ENCODE results near the gene UBXN2A.
A peak's percentile ranks its signal among the peaks of the same experiment; 100 is the strongest.

The UBXN2A gene

DNA sequence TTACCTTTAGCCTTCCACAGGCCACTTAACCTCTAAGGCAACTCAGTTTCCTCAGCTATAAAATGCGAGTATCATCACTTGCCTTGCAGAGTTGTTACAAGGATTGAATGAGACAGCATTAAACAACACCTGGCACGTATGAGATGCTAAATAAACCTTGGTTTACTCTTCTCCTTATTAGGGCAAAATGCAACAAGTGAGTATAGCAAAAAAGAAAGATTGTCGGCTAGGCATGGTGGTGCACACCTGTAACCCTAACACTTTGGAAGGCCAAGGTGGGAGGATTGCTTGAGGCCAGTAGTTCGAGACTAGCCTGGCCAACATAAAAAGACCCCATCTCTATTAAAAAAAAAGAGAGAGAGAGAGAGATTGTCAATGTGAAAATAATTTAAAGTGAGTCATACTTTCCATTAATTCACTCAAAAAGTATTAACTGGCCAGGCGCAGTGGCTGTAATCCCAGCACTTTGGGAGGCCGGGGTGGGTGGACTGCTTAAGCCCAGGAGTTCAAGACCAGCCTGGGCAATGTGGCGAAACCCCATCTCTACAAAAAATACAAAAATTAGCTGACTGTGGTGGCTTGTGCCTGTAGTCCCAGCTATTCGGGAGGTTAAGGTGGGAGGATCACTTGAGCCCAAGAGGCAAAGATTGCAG, 21.3 kb upstream of the UBXN2A start:
- no peak for DNase-seq (ENCODE audit: low read depth in 1 of 2, low spot score in 1 of 2)
- in situ Hi-C loops (cut with HindIII; ENCODE audit: low pct_unique_long_range_greater_than_20kb, low sequenced_read_pairs): no loop called here
- TF ChIP-seq JUND (IDR thresholded peaks at IDR 0.05; ENCODE audit: low read depth): no peak

DNA sequence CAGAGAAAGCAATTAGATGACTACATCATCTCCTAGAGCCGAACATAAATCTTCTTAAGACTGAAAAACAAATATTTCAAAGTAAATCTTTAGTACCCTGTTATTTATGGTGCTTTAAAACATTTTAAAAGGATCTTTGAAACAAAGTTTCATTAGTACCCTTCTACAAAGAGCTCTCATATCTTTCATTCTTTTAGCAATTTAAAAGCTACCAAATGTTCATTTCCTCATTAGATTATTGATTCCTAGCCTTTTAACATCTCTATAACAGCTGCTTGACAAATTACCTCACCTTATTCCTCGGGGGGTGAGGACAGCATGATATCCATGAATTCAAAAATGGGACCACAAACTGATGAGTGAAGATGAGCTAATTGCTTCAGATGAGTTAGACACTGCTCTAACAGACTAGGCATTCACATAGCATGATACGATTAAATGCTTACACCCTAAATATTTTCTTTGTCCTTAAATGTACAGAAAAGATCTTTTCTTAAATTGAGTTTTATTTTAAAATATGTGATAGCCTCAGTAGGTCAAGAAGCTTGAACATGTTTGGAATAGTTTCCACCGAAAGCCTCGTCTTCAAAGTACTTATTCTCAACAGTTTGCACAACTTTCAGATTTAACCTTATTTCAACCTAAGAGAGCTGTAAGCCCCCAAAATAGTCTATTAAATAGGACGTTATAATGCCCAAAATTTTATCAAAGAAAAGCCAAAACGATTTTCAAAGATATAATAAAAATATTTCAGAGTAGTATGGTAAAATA, 15.5 kb upstream of the UBXN2A start:
- in situ Hi-C loops (cut with HindIII; ENCODE audit: low pct_unique_long_range_greater_than_20kb, low sequenced_read_pairs): no loop called here
- no peak for DNase-seq (ENCODE audit: low read depth in 1 of 2, low spot score in 1 of 2)
- no peak for TF ChIP-seq JUND (IDR thresholded peaks at IDR 0.05; ENCODE audit: low read depth)

DNA sequence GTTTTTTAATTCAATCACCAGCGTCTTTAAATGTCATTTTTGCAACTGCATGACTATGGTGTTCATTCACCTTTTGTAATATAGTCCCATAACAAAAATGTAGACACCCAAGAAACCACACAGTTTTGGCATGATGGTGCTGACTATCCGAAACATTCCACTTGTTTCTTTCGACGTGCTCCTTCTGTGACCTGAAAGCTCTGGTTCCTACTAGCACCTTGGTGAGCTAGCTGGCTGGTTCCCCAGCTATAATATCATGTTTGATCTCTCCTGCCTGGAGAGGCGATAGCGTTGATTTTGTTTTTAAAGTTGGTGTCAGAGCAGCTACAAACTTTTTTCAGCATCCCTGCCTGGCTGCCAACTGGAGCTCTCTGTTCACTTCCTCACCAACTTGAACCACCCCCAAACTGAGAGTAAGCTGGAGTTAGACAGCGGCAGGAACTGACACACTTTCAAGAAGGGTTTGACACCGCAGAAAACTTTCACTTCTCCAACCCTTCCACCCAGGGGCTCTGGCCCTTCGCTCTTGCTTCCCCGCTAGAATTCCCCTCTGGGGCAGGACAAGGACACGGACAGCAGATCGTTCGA, 14.5 kb upstream of the UBXN2A start:
- DNase-seq (ENCODE audit: low read depth in 1 of 2, low spot score in 1 of 2): peak in 1 of 2 experiments; percentile 50
- in situ Hi-C loops (cut with HindIII; ENCODE audit: low pct_unique_long_range_greater_than_20kb, low sequenced_read_pairs): no loop called here
- no peak for TF ChIP-seq JUND (IDR thresholded peaks at IDR 0.05; ENCODE audit: low read depth)

DNA sequence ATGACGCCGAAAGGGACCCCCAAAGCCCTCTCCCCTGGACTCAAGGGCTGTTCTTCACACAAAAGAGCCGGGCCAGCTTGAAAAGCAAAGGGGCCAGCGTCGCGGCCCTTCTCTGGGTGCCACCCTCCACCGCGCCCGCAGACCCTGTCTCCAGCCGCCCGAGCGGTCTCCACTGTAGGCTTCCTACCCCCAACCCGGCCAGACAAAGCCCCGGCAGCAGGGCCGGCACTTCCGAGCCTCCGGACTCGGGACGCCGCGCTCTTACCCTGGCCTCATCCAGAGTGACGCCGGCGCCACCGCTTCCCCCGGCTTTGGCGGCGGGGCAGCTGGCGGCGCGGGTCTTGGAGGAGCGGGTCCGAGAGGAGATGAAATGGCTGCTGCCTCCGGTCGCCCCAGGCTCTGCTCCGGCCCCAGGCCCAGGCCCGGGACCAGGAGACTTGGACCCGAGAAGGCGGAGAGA, 13.9 kb upstream of the UBXN2A start:
- DNase-seq (ENCODE audit: low read depth in 1 of 2, low spot score in 1 of 2): peak in 1 of 2 experiments; percentile 18
- in situ Hi-C loops (cut with HindIII; ENCODE audit: low pct_unique_long_range_greater_than_20kb, low sequenced_read_pairs): no loop called here
- TF ChIP-seq JUND (IDR thresholded peaks at IDR 0.05; ENCODE audit: low read depth): no peak

- DNase-seq (ENCODE audit: low read depth in 1 of 2, low spot score in 1 of 2): peak; percentile 73 to 95
- no peak for TF ChIP-seq JUND (IDR thresholded peaks at IDR 0.05; ENCODE audit: low read depth)
- in situ Hi-C loops (cut with HindIII; ENCODE audit: low pct_unique_long_range_greater_than_20kb, low sequenced_read_pairs): no loop called here
Measured at GRCh38 chr2:23926750-23927571, 13.3 kb upstream of the UBXN2A start, which contains the start of gene ATAD2B. ATAD2B (minus strand) TSS chr2:23927123; CDS start chr2:23926770, 353 bp downstream.

DNA sequence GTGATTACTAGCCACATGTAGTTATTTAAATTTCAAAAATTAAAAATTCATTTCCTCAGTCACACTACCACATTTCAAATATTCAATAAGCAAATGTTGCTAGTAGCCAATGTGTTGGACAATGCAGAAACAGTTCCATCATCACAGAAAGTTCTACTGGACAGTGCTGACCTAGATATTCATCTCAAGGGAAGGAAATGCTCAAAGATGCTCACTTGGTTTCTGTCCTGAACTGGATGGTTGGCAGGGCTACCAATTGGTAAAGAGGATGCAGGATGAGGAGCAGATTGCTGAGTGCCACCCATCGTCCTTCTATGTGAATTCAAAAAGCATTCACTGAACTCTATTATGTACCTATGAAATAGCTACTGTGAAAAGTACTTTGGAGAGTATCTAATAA, 6.0 kb upstream of the UBXN2A start:
- in situ Hi-C loops (cut with HindIII; ENCODE audit: low pct_unique_long_range_greater_than_20kb, low sequenced_read_pairs): no loop called here
- TF ChIP-seq JUND (IDR thresholded peaks at IDR 0.05; ENCODE audit: low read depth): no peak
- DNase-seq (ENCODE audit: low read depth in 1 of 2, low spot score in 1 of 2): no peak

DNA sequence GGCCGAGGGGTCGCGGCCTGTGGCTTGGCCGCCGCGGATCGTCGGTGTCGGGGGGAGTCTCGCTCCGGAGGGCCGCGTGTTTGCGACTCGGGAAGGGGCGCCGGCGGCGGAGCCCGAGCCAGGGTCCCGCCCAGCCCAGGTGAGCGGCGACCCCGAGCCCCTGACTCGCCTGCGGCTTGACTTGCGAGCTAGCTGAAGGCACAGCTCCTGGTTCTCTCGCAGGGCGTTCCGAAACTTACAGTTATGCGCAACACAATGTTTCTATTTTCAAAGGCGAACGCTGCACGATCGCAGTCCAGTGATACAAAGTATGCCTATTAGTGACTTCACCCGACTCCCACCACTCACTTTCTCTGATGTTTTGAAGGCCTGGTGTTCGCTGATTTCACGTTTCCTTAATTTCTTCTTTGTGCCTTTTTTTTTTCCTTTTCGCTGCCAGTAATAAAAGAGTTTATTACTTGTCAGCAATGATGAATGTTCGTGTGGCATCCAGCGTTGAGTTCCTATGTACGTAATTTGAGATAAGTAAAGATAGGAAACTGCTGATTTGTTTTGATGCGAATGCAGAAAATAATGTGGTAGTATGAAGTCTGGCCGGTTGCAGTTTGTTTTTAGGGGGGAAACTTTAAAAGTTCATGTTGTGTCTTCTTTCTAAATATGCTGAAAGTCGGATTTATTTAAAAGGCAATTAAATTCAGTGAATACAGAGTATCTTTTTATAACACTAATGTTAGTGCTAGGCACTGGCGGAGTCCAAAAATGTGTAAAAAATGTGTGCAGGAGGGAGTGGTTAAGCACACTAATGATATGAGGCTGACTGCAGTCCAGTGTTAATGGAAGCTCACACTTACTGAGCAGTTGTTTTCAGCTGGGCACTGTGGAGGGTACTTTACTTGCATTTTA, 706 bp downstream of the UBXN2A start:
- peak in 1 of 2 experiments; percentile 16 for DNase-seq (ENCODE audit: low read depth in 1 of 2, low spot score in 1 of 2)
- in situ Hi-C loops (cut with HindIII; ENCODE audit: low pct_unique_long_range_greater_than_20kb, low sequenced_read_pairs): no loop called here
- TF ChIP-seq JUND (IDR thresholded peaks at IDR 0.05; ENCODE audit: low read depth): no peak

DNA sequence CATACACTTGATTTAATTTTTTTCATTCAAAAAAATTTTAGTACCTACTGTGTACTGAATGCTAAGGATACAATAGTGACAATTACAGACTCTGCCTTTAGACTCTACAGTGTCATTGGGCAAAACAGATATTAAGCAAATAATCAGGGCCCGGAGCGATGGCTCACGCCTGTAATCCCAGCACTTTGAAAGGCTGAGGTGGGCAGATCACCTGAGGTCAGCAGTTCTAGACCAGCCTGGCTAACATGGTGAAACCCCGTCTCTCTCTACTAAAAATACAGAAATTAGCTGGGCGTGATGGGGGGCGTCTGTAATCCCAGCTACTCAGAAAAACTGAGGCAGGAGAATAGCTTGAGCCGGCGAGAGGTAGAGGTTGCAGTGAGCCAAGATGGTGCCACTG, 1.4 kb downstream of the UBXN2A start:
- in situ Hi-C loops (cut with HindIII; ENCODE audit: low pct_unique_long_range_greater_than_20kb, low sequenced_read_pairs): no loop called here
- TF ChIP-seq JUND (IDR thresholded peaks at IDR 0.05; ENCODE audit: low read depth): no peak
- no peak for DNase-seq (ENCODE audit: low read depth in 1 of 2, low spot score in 1 of 2)

DNA sequence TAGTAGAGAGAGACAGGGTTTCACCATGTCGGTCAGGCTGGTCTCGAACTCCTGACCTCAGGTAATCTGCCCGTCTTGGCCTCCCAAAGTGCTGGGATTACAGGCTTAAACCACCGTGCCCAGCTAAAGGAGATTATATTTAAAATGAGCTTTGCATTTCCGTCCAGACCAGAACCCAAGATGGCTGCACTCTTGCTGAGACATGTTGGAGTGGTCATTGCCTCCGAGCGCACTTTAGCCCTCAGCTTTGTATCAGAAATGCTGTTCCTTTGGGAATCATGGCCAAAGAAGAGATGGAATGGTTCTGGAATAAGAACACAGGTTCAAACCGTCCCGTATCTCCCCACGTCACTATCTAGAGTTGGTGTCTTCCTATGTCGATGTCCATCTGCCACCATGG, 3.4 kb downstream of the UBXN2A start:
- in situ Hi-C loops (cut with HindIII; ENCODE audit: low pct_unique_long_range_greater_than_20kb, low sequenced_read_pairs): no loop called here
- DNase-seq (ENCODE audit: low read depth in 1 of 2, low spot score in 1 of 2): no peak
- TF ChIP-seq JUND (IDR thresholded peaks at IDR 0.05; ENCODE audit: low read depth): no peak

DNA sequence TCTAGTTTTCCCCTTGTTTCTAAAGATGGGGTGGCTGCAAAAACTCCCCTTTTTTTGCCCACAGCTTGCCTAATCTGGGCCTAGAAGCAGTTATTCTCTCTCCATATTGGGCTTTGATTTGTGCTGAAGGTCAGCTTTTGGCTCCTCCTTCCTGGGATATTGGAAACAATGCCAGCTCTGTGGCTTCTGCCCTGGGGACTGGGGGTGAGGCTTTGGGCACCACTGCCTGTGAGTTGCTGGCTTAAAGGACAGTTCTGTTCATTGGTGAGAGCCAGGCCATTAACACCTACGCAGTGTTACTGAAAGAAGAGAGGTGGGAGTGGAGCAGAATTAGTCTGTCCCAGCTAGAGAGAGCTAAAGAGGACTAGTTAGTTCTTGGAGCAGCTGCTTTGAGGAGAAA, 4.3 kb downstream of the UBXN2A start:
- no peak for TF ChIP-seq JUND (IDR thresholded peaks at IDR 0.05; ENCODE audit: low read depth)
- no peak for DNase-seq (ENCODE audit: low read depth in 1 of 2, low spot score in 1 of 2)
- in situ Hi-C loops (cut with HindIII; ENCODE audit: low pct_unique_long_range_greater_than_20kb, low sequenced_read_pairs): no loop called here

DNA sequence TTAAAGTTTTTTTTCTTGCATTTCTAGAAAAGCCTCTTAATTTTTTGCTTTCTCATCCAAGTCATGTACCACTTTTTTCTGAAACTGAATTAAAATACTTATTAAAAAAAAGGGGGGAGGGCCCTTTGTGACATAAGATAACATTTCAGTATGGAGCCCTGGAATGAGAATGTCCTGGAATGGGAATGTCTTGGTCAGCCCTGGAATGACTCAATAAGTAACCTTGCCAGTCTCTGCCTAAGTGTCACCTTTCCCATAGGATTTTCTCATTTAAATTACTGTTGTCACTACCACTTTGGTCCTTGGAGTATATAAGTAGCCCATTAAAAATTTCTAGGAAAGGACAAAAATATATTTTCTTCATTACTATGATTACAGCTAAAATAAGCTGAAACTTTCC, 4.7 kb downstream of the UBXN2A start:
- in situ Hi-C loops (cut with HindIII; ENCODE audit: low pct_unique_long_range_greater_than_20kb, low sequenced_read_pairs): no loop called here
- no peak for DNase-seq (ENCODE audit: low read depth in 1 of 2, low spot score in 1 of 2)
- no peak for TF ChIP-seq JUND (IDR thresholded peaks at IDR 0.05; ENCODE audit: low read depth)

Data from T47D (cell line).